ENCODE measurements around the gene MED26. TPM values are rescaled to one million over a fixed set of nuclear protein-coding genes. Genes with fewer than 3 reads are reported as not detected.

The MED26 gene
- total RNA-seq, 1 experiment from 2014 or later = 15.6 TPM

DNA sequence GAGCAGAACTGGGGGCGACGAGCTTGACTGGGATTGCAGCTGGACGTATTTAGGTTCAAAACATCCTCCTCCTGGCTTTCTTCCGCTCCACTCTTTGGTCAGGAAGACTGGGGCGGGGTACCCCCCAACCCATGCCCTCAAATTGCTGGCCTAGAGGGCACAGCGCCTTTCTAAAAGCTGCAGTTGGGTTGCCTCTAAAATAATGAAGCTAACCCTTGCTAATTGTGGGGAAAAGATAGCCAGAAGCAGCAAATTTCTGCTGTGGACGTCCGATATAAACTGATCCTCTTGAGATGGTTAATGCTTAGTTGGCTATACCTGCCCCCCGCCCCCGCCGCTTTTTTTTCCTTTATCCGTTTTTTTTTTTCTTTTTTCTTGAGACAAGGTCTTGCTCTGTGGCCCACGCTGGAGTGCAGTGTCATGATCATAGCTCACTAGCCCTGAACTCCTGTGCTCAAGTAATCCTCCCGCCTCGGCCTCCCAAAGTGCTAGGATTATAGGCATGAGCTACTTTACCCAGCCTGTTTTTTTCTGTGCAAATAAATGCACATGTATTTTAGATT is 85.0 kb downstream of the MED26 start:
- CTCF ChIA-PET = interaction anchor here (0.6 kb wide), 1 partner anchor 8 kb away, joined by 3 read pairs; no protein-coding TSS in a partner anchor
- H3K4me1 ChIP-seq (ENCODE audit: insufficient read depth, low read length, poor library complexity, severe bottlenecking) = peaks cover 17% of the 10 kb centered on the region
- intact Hi-C loops (cut with micrococcal nuclease; ENCODE audit: unreplicated experiment) = no loop called here
- H3K4me3 ChIP-seq (ENCODE audit: low read depth, low read length, poor library complexity, severe bottlenecking) = peak overlapping the region; percentile 96
- TF ChIP-seq, protein P1, sequence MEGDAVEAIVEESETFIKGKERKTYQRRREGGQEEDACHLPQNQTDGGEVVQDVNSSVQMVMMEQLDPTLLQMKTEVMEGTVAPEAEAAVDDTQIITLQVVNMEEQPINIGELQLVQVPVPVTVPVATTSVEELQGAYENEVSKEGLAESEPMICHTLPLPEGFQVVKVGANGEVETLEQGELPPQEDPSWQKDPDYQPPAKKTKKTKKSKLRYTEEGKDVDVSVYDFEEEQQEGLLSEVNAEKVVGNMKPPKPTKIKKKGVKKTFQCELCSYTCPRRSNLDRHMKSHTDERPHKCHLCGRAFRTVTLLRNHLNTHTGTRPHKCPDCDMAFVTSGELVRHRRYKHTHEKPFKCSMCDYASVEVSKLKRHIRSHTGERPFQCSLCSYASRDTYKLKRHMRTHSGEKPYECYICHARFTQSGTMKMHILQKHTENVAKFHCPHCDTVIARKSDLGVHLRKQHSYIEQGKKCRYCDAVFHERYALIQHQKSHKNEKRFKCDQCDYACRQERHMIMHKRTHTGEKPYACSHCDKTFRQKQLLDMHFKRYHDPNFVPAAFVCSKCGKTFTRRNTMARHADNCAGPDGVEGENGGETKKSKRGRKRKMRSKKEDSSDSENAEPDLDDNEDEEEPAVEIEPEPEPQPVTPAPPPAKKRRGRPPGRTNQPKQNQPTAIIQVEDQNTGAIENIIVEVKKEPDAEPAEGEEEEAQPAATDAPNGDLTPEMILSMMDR (conservative IDR thresholded peaks at IDR 0.05; ENCODE audit: low read depth, low read length) = no peak
- TF ChIP-seq EZH2 (IDR thresholded peaks at IDR 0.05; ENCODE audit: borderline replicate concordance, low read depth, low read length, poor library complexity, severe bottlenecking) = no peak
- TSS peak; percentile 86 for BruUV-seq (replicated peaks)
- POLR2A ChIA-PET (ENCODE audit: low non-redundant PET) = interaction anchor here (0.7 kb wide), 1 partner anchor 33 kb away, joined by 17 read pairs; no protein-coding TSS in a partner anchor
- no peaks in the 10 kb centered on the region for H3K9me3 ChIP-seq (ENCODE audit: low read depth, low read length, poor library complexity, severe bottlenecking)
- no peak for DNase-seq (ENCODE audit: low spot score)
- H3K36me3 ChIP-seq (ENCODE audit: insufficient read depth, low read length, poor library complexity, severe bottlenecking) = peaks cover 19% of the 10 kb centered on the region
- H3K27me3 ChIP-seq (replicated peaks; ENCODE audit: insufficient read depth, low read depth, low read length, poor library complexity) = no peaks in the 10 kb centered on the region
- H3K27ac ChIP-seq (ENCODE audit: low read depth, low read length, poor library complexity, severe bottlenecking) = peak overlapping the region; percentile 92

DNA sequence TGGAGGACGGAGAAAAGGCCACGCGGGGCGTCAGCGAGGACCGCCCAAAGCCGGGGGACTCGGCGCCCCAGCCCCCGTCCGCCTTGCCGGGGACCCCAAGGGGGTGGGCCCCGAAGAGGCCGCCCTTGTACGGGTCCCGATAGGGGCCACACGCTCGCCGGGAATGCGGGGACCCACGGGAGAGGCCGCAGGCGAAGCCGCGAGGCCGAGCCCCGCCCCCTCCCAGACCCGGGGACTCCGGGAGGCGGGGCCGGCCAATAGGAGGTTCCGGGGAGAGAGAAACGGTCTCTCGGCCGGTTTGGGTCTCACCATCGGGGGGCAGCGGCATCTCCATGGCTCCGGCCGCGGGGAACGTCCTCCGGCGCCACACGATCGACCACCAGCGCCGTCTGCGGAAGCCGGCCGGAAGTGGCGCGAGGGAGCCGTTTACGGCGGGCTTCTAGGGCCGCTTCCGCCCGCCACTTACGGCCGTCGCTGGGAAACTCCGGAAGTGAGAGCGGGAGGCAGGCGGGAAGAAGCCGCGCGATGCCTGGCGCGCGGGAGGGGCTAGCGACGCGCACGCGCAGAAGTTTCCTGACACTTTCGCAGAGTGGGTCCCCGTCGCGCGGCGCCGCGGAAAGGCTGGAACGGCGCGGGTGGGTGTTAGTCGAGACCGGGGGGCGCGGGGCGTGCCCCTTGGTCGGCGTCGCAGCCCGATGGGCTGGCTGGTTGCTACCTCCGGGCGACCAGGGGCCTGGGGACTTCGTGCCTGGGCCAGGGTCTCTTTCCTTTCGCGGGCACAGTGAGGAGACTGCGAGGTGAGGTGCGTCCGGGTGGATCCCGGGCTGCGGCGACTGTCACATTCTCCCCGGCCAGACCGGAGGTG is 85.7 kb downstream of the MED26 start, which contains the start of gene CHERP:
CHERP (minus strand) TSS at position 393 of the 865 bp plus-strand sequence; CDS start at position 334, 59 bp downstream.
- BruUV-seq (replicated peaks) = no TSS peak
- intact Hi-C loops (cut with micrococcal nuclease; ENCODE audit: unreplicated experiment) = no loop called here
- Histone ChIP-seq H3K27me3 (replicated peaks; ENCODE audit: insufficient read depth, low read depth, low read length, poor library complexity) (no peaks in the 10 kb centered on the region), H3K9me3 (ENCODE audit: low read depth, low read length, poor library complexity, severe bottlenecking) (no peaks in the 10 kb centered on the region), H3K4me3 (ENCODE audit: low read depth, low read length, poor library complexity, severe bottlenecking) (peak within 1 kb of the TSS; percentile 96), H3K4me1 (ENCODE audit: insufficient read depth, low read length, poor library complexity, severe bottlenecking) (peaks cover 17% of the 10 kb centered on the region), H3K36me3 (ENCODE audit: insufficient read depth, low read length, poor library complexity, severe bottlenecking) (peaks cover 19% of the 10 kb centered on the region), H3K27ac (ENCODE audit: low read depth, low read length, poor library complexity, severe bottlenecking) (peak within 1 kb of the TSS; percentile 92)
- ChIA-PET POLR2A (ENCODE audit: low non-redundant PET) (no interaction called here), CTCF (interaction anchor here (0.5 kb wide), 1 partner anchor 1306 kb away, joined by 7 read pairs; the partner anchor contains the start of gene JAK3)
- peak; percentile 98 for DNase-seq (ENCODE audit: low spot score)
- TF ChIP-seq, protein P1 (conservative IDR thresholded peaks at IDR 0.05; ENCODE audit: low read depth, low read length) = no peak
- TF ChIP-seq EZH2 (IDR thresholded peaks at IDR 0.05; ENCODE audit: borderline replicate concordance, low read depth, low read length, poor library complexity, severe bottlenecking) = no peak

- peaks cover 17% of the 10 kb centered on the region for H3K4me1 ChIP-seq (ENCODE audit: insufficient read depth, low read length, poor library complexity, severe bottlenecking)
- POLR2A ChIA-PET (ENCODE audit: low non-redundant PET) = no interaction called here
- H3K36me3 ChIP-seq (ENCODE audit: insufficient read depth, low read length, poor library complexity, severe bottlenecking) = peaks cover 21% of the 10 kb centered on the region
- H3K9me3 ChIP-seq (ENCODE audit: low read depth, low read length, poor library complexity, severe bottlenecking) = no peaks in the 10 kb centered on the region
- CTCF ChIA-PET = interaction anchor here (0.5 kb wide), 1 partner anchor 1306 kb away, joined by 7 read pairs; the partner anchor contains the start of gene JAK3
- peak overlapping the region; percentile 92 for H3K27ac ChIP-seq (ENCODE audit: low read depth, low read length, poor library complexity, severe bottlenecking)
- BruUV-seq (replicated peaks) = no TSS peak
- peak; percentile 9 for DNase-seq (ENCODE audit: low spot score)
- H3K4me3 ChIP-seq (ENCODE audit: low read depth, low read length, poor library complexity, severe bottlenecking) = peak overlapping the region; percentile 96
- intact Hi-C loops (cut with micrococcal nuclease; ENCODE audit: unreplicated experiment) = no loop called here
- TF ChIP-seq EZH2 (IDR thresholded peaks at IDR 0.05; ENCODE audit: borderline replicate concordance, low read depth, low read length, poor library complexity, severe bottlenecking) = no peak
- TF ChIP-seq, protein P1 (conservative IDR thresholded peaks at IDR 0.05; ENCODE audit: low read depth, low read length) = no peak
- no peaks in the 10 kb centered on the region for H3K27me3 ChIP-seq (replicated peaks; ENCODE audit: insufficient read depth, low read depth, low read length, poor library complexity)
Observed at GRCh38 chr19:16541526-16542044, 86.4 kb downstream of the MED26 start.

Data from A673 (cell line).